Suprapubic skin (tissue), 4 donors: ENCODE measurements around the gene POLG2.

ENCODE experiments used
- EP300 ChIP-seq: sonication (generic); formaldehyde crosslinking; IDR thresholded peaks from one replicate; pipeline ENCODE4 v1.6.1; 2017; ENCODE audit warnings: antibody characterized with exemption
- POLR2A ChIP-seq, 2 donors: fragments of 450-650 bp; IDR thresholded peaks; one replicate each; pipeline ENCODE4 v1.6.1; 2017; ENCODE audit warnings: antibody characterized with exemption in 2 of 2, mild to moderate bottlenecking in 2 of 2, moderate library complexity in 2 of 2
- POLR2AphosphoS5 ChIP-seq, 3 donors: sonication (generic); formaldehyde crosslinking; IDR thresholded peaks; one replicate each; pipeline ENCODE4 v1.6.1; 2017; ENCODE audit warnings: antibody characterized with exemption in 3 of 3
- TF ChIP-seq, protein P1 (sequence below), 2 donors: fragments of 200-600 bp in 1 of 2; fragments of 450-650 bp in 1 of 2; sonication (generic) in 1 of 2; IDR thresholded peaks; one replicate each; pipeline ENCODE4 v1.5.1; 2016 to 2019; ENCODE audit warnings: antibody characterized with exemption in 2 of 2, mild to moderate bottlenecking in 1 of 2, moderate library complexity in 1 of 2

- TF ChIP-seq, protein P1, sequence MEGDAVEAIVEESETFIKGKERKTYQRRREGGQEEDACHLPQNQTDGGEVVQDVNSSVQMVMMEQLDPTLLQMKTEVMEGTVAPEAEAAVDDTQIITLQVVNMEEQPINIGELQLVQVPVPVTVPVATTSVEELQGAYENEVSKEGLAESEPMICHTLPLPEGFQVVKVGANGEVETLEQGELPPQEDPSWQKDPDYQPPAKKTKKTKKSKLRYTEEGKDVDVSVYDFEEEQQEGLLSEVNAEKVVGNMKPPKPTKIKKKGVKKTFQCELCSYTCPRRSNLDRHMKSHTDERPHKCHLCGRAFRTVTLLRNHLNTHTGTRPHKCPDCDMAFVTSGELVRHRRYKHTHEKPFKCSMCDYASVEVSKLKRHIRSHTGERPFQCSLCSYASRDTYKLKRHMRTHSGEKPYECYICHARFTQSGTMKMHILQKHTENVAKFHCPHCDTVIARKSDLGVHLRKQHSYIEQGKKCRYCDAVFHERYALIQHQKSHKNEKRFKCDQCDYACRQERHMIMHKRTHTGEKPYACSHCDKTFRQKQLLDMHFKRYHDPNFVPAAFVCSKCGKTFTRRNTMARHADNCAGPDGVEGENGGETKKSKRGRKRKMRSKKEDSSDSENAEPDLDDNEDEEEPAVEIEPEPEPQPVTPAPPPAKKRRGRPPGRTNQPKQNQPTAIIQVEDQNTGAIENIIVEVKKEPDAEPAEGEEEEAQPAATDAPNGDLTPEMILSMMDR (IDR thresholded peaks at IDR 0.05) = no peak
- TF ChIP-seq EP300 (no peak), POLR2A (IDR thresholded peaks at IDR 0.05) (no peak), POLR2AphosphoS5 (IDR thresholded peaks at IDR 0.05) (no peak)
Observed at GRCh38 chr17:64529221-64529620, 32.4 kb upstream of the POLG2 start.
